Neural progenitor cell (in vitro differentiated cells): ENCODE measurements around the gene ACER1. TPM values are rescaled to one million over a fixed set of nuclear protein-coding genes. Genes with fewer than 3 reads are reported as not detected.

Experiments used
- DNase-seq: peaks from one replicate; pipeline ENCODE4 v3.0.0-alpha.2; 2016; ENCODE audit warnings: low spot score
- H2AFZ ChIP-seq: fragments of 200-600 bp; sonication (generic); replicated peaks from 2 replicates; pipeline ENCODE4 v1.6.1; 2016; ENCODE audit warnings: antibody characterized with exemption
- H3F3A ChIP-seq: fragments of 200-600 bp; sonication (generic); 2 replicates; pipeline ENCODE4 v1.6.1; 2016; ENCODE audit warnings: antibody characterized with exemption, low read depth
- H3K27ac ChIP-seq: fragments of 200-600 bp; sonication (generic); 2 replicates; pipeline ENCODE4 v1.5.1; 2016; ENCODE audit warnings: mild to moderate bottlenecking
- H3K27me3 ChIP-seq: fragments of 200-600 bp; sonication (generic); 2 replicates; pipeline ENCODE4 v1.6.1; 2016; ENCODE audit warnings: mild to moderate bottlenecking, moderate library complexity
- H3K36me3 ChIP-seq: fragments of 200-600 bp; sonication (generic); 2 replicates; pipeline ENCODE4 v1.5.1; 2016
- H3K4me1 ChIP-seq: fragments of 200-600 bp; sonication (generic); 2 replicates; pipeline ENCODE4 v1.6.1; 2016; ENCODE audit warnings: mixed run types
- H3K4me2 ChIP-seq: fragments of 200-600 bp; sonication (generic); 2 replicates; pipeline ENCODE4 v1.6.1; 2016
- H3K4me3 ChIP-seq: fragments of 200-600 bp; sonication (generic); 2 replicates; pipeline ENCODE4 v1.5.1; 2016
- H3K79me2 ChIP-seq: fragments of 200-600 bp; sonication (generic); 2 replicates; pipeline ENCODE4 v1.6.1; 2016; ENCODE audit warnings: low read depth
- H3K9ac ChIP-seq: fragments of 200-600 bp; sonication (generic); 2 replicates; pipeline ENCODE4 v1.6.1; 2016
- H3K9me3 ChIP-seq: fragments of 200-600 bp; sonication (generic); 2 replicates; pipeline ENCODE4 v1.5.1; 2016; ENCODE audit warnings: low read depth
- H4K20me1 ChIP-seq: fragments of 200-600 bp; sonication (generic); 2 replicates; pipeline ENCODE4 v1.6.1; 2016; ENCODE audit warnings: low read depth
- H3K27ac Mint-ChIP-seq: 3 replicates; pipeline ENCODE4 v1.8.0; 2021; ENCODE audit warnings: mixed read lengths
- H3K27me3 Mint-ChIP-seq: 2 replicates; pipeline ENCODE4 v1.8.0; 2022; ENCODE audit warnings: low read depth, mild to moderate bottlenecking, inconsistent platforms, moderate library complexity, mixed read lengths; ENCODE audit not compliant: insufficient read depth
- H3K36me3 Mint-ChIP-seq: 3 replicates; pipeline ENCODE4 v1.8.0; 2021; ENCODE audit warnings: mixed read lengths
- H3K4me1 Mint-ChIP-seq: 3 replicates; pipeline ENCODE4 v1.8.0; 2021; ENCODE audit warnings: mixed read lengths
- H3K4me3 Mint-ChIP-seq: 3 replicates; pipeline ENCODE4 v1.8.0; 2021; ENCODE audit warnings: mild to moderate bottlenecking, moderate library complexity, mixed read lengths
- H3K9me3 Mint-ChIP-seq: 3 replicates; pipeline ENCODE4 v1.8.0; 2020; ENCODE audit warnings: mixed read lengths
- EZH2 ChIP-seq: fragments of 200-600 bp; sonication (generic); IDR thresholded peaks from 2 replicates; pipeline ENCODE4 v1.6.1; 2017; ENCODE audit warnings: antibody characterized with exemption, mild to moderate bottlenecking, moderate library complexity
- EZH2phosphoT487 ChIP-seq: fragments of 200-600 bp; sonication (generic); IDR thresholded peaks from 2 replicates; pipeline ENCODE4 v1.6.1; 2017; ENCODE audit warnings: antibody characterized with exemption
- total RNA-seq: library from RNA; depleted of rRNA; stranded (reverse); fragments of >200 nt; gene quantifications from 2 replicates; pipeline ENCODE4 v1.2.3, GENCODE V29; 2015; ENCODE audit warnings: low replicate concordance
- TF ChIP-seq, protein P1 (sequence below): fragments of 200-600 bp; sonication (generic); IDR thresholded peaks from 2 replicates; pipeline ENCODE4 v1.5.1; 2017; ENCODE audit warnings: antibody characterized with exemption, mild to moderate bottlenecking

ACER1 gene
- total RNA-seq, 1 donor from 2014 or later: not detected

DNA sequence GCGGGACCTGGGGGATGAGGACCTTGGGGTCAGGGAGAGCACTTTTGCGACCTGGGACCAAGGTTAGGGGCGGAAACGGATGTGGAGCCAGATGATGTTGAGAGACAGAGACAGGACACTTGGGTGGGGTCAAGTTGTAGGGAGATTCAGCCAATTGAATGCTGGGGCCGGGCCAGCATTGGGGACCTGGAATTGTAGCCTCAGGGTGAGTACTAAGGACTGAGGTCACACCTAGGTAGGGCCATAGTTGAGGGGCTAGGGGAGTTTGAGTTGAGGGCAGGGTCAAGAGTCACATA, 40.3 kb upstream of the ACER1 start:
- Mint-ChIP-seq H3K36me3 (peaks cover 13% of the 10 kb centered on the region), H3K27me3 (peaks cover 17% of the 10 kb centered on the region), H3K4me1 (peaks cover 9% of the 10 kb centered on the region), H3K27ac (no peak overlapping the region), H3K4me3 (peak overlapping the region; percentile 90), H3K9me3 (no peaks in the 10 kb centered on the region)
- Histone ChIP-seq H3F3A (peaks cover 28% of the 10 kb centered on the region), H3K27ac (no peak overlapping the region), H3K9ac (no peak overlapping the region), H3K4me2 (peak overlapping the region; percentile 68), H3K4me3 (peak overlapping the region; percentile 86), H4K20me1 (peaks cover 7% of the 10 kb centered on the region), H3K79me2 (peaks cover 10% of the 10 kb centered on the region), H3K36me3 (no peaks in the 10 kb centered on the region), H3K9me3 (no peaks in the 10 kb centered on the region), H3K27me3 (no peaks in the 10 kb centered on the region), H3K4me1 (peaks cover 4% of the 10 kb centered on the region), H2AFZ (no peak overlapping the region)
- TF ChIP-seq EZH2 (no peak), EZH2phosphoT487 (no peak)
- TF ChIP-seq, protein P1, sequence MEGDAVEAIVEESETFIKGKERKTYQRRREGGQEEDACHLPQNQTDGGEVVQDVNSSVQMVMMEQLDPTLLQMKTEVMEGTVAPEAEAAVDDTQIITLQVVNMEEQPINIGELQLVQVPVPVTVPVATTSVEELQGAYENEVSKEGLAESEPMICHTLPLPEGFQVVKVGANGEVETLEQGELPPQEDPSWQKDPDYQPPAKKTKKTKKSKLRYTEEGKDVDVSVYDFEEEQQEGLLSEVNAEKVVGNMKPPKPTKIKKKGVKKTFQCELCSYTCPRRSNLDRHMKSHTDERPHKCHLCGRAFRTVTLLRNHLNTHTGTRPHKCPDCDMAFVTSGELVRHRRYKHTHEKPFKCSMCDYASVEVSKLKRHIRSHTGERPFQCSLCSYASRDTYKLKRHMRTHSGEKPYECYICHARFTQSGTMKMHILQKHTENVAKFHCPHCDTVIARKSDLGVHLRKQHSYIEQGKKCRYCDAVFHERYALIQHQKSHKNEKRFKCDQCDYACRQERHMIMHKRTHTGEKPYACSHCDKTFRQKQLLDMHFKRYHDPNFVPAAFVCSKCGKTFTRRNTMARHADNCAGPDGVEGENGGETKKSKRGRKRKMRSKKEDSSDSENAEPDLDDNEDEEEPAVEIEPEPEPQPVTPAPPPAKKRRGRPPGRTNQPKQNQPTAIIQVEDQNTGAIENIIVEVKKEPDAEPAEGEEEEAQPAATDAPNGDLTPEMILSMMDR: no peak
- DNase-seq: no peak

DNA sequence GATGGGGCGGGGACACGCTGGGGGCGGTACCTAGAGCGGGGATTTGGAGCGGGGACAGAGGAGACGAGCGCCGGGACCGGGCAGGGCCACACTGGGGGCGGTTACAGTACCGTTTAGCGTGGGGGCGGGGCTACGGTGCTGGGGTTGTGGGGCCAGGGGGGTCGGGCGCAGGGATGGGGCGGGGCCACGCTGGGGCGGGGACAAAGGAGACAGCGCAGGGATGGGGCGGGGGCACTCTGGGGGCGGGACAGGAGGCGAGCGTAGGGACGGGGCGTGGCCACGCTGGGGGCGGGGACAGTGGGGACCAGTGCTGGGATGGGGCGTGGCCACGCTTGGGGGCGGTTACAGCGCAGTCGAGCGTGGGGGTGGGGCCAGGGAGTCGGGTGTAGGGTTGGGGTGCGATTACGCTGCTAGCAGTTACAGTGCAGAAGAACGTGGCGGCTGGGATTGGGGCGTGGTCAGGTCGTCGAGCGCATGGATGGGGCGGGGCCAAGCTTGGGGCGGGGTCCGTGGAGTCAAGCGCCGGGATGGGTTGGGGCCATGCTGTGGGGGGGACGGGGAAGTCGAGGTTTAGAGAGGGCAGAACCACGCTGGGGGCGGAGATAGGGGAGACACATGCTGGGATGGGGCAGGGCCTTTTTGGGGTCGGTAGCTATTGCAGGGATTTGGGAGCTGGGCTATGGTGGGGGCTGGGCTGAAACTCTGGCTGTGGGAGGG, 39.8 kb upstream of the ACER1 start:
- peak overlapping the region; percentile 74 for H2AFZ ChIP-seq
- H3K79me2 ChIP-seq: peaks cover 10% of the 10 kb centered on the region
- no peaks in the 10 kb centered on the region for H3K9me3 ChIP-seq
- peaks cover 9% of the 10 kb centered on the region for H3K4me1 Mint-ChIP-seq
- TF ChIP-seq EZH2phosphoT487: no peak
- TF ChIP-seq, protein P1: no peak
- no peak for TF ChIP-seq EZH2
- H4K20me1 ChIP-seq: peaks cover 7% of the 10 kb centered on the region
- H3K9ac ChIP-seq: peak overlapping the region; percentile 62
- H3K27me3 ChIP-seq: no peaks in the 10 kb centered on the region
- H3K9me3 Mint-ChIP-seq: no peaks in the 10 kb centered on the region
- peak overlapping the region; percentile 96 for H3K27ac ChIP-seq
- peaks cover 4% of the 10 kb centered on the region for H3K4me1 ChIP-seq
- peak overlapping the region; percentile 68 for H3K4me2 ChIP-seq
- H3K36me3 Mint-ChIP-seq: peaks cover 9% of the 10 kb centered on the region
- H3K4me3 ChIP-seq: peak overlapping the region; percentile 86
- H3K27ac Mint-ChIP-seq: peak overlapping the region; percentile 29
- H3K27me3 Mint-ChIP-seq: peaks cover 15% of the 10 kb centered on the region
- H3K4me3 Mint-ChIP-seq: peak overlapping the region; percentile 90
- DNase-seq: peak; percentile 99
- peaks cover 27% of the 10 kb centered on the region for H3F3A ChIP-seq
- no peaks in the 10 kb centered on the region for H3K36me3 ChIP-seq

DNA sequence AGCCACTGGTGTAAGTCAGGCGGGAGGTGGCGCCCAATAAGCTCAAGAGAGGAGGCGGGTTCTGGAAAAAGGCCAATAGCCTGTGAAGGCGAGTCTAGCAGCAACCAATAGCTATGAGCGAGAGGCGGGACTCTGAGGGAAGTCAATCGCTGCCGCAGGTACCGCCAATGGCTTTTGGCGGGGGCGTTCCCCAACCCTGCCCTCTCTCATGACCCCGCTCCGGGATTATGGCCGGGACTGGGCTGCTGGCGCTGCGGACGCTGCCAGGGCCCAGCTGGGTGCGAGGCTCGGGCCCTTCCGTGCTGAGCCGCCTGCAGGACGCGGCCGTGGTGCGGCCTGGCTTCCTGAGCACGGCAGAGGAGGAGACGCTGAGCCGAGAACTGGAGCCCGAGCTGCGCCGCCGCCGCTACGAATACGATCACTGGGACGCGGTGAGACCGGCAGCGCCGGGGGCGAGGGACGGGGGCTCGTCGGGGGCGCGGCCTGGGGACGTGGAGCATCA, 39.2 kb upstream of the ACER1 start, which contains the start of gene ALKBH7:
Gene ALKBH7 (plus strand): TSS at position 201 of the 502 bp plus-strand sequence. CDS start 27 bp downstream, at position 228.
- peaks cover 8% of the 10 kb centered on the region for H3K36me3 Mint-ChIP-seq
- no peak for TF ChIP-seq EZH2phosphoT487
- no peak for TF ChIP-seq EZH2
- TF ChIP-seq, protein P1: no peak
- H3F3A ChIP-seq: peaks cover 24% of the 10 kb centered on the region

More for the DNA sequence above, 39.2 kb upstream of the ACER1 start, which contains the start of gene ALKBH7:
- H3K4me1 ChIP-seq: peaks cover 4% of the 10 kb centered on the region
- H3K27ac ChIP-seq: peak within 1 kb of the TSS; percentile 96
- Mint-ChIP-seq H3K9me3 (no peaks in the 10 kb centered on the region), H3K27ac (peak within 1 kb of the TSS; percentile 95), H3K27me3 (peaks cover 15% of the 10 kb centered on the region), H3K4me1 (peaks cover 9% of the 10 kb centered on the region), H3K4me3 (peak within 1 kb of the TSS; percentile 90)
- H3K27me3 ChIP-seq: no peaks in the 10 kb centered on the region
- DNase-seq: peak; percentile 99
- H3K9ac ChIP-seq: peak within 1 kb of the TSS; percentile 62
- no peaks in the 10 kb centered on the region for H3K9me3 ChIP-seq
- peaks cover 10% of the 10 kb centered on the region for H3K79me2 ChIP-seq
- peak within 1 kb of the TSS; percentile 68 for H3K4me2 ChIP-seq
- peak within 1 kb of the TSS; percentile 74 for H2AFZ ChIP-seq
- H4K20me1 ChIP-seq: peaks cover 7% of the 10 kb centered on the region
- H3K36me3 ChIP-seq: no peaks in the 10 kb centered on the region
- peak within 1 kb of the TSS; percentile 86 for H3K4me3 ChIP-seq
